Measurements from ENCODE around the gene RPE. TPM values are rescaled to one million over a fixed set of nuclear protein-coding genes. Genes with fewer than 3 reads are reported as not detected.

The RPE gene
- total RNA-seq, 2 donors from 2014 or later, result 44.1 to 60.1 TPM

DNA sequence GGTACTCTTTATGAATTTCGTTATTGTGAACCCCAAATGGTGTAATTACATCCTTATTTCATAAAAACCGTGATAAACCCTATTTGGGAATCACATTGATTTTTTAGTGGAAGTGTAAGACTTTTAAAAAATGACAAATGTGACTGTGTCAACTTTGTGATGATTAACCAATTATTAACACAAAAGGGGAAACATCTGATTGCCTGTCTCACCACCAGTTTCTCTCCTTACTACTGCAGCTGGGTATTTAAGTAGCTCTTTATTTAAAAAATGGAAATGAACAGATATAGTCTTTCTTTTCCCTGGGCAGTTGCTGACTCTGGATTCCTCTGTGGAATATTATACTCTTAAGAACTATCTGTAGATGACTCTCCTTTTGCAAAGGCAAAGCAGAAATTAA, 11.6 kb upstream of the RPE start:
- no peaks in the 10 kb centered on the region for H3K4me1 ChIP-seq (replicated peaks)
- no peak for TF ChIP-seq POLR2A (IDR thresholded peaks at IDR 0.05)
- TF ChIP-seq, protein P1, sequence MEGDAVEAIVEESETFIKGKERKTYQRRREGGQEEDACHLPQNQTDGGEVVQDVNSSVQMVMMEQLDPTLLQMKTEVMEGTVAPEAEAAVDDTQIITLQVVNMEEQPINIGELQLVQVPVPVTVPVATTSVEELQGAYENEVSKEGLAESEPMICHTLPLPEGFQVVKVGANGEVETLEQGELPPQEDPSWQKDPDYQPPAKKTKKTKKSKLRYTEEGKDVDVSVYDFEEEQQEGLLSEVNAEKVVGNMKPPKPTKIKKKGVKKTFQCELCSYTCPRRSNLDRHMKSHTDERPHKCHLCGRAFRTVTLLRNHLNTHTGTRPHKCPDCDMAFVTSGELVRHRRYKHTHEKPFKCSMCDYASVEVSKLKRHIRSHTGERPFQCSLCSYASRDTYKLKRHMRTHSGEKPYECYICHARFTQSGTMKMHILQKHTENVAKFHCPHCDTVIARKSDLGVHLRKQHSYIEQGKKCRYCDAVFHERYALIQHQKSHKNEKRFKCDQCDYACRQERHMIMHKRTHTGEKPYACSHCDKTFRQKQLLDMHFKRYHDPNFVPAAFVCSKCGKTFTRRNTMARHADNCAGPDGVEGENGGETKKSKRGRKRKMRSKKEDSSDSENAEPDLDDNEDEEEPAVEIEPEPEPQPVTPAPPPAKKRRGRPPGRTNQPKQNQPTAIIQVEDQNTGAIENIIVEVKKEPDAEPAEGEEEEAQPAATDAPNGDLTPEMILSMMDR (IDR thresholded peaks at IDR 0.05), result no peak
- no peak for TF ChIP-seq POLR2AphosphoS5 (IDR thresholded peaks at IDR 0.05)
- H3K36me3 ChIP-seq, result no peaks in the 10 kb centered on the region
- no peaks in the 10 kb centered on the region for H3K9me3 ChIP-seq
- WGBS, result 84% methylated on average over 2 of the region's 2 CpGs
- no peak overlapping the region for H3K27ac ChIP-seq
- no peak for DNase-seq (ENCODE audit: low spot score)
- H3K27me3 ChIP-seq (replicated peaks; ENCODE audit: insufficient read depth), result no peaks in the 10 kb centered on the region
- H3K4me3 ChIP-seq, result no peak overlapping the region
- intact Hi-C loops (cut with DNase I), result no loop called here

DNA sequence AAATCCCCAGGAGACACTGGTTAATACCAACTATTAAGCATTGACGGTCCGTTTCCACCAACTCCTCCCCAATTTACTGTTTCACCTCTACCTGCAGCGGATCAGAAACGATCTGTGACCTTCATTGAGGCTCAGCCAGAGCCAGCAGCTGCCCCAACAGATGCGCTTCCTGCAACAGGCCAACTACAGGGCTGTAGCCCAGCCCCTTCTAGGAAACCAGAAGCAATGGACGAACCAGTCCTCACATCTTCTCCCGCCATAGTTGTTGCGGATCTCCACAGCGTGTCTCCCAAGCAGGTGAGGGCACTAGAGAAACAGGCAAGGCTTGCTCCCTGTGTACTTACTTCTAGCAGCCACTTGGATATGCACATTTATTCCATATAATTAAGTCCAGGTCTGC, 8.5 kb upstream of the RPE start:
- no peak for DNase-seq (ENCODE audit: low spot score)
- no peak overlapping the region for H3K27ac ChIP-seq
- 95% methylated on average over 9 of the region's 9 CpGs for WGBS
- H3K27me3 ChIP-seq (replicated peaks; ENCODE audit: insufficient read depth), result no peaks in the 10 kb centered on the region
- no peak overlapping the region for H3K4me3 ChIP-seq
- intact Hi-C loops (cut with DNase I), result no loop called here
- H3K36me3 ChIP-seq, result no peaks in the 10 kb centered on the region
- no peaks in the 10 kb centered on the region for H3K9me3 ChIP-seq
- no peaks in the 10 kb centered on the region for H3K4me1 ChIP-seq (replicated peaks)
- TF ChIP-seq POLR2AphosphoS5 (IDR thresholded peaks at IDR 0.05) (no peak), POLR2A (IDR thresholded peaks at IDR 0.05) (no peak)
- TF ChIP-seq, protein P1 (IDR thresholded peaks at IDR 0.05), result no peak

DNA sequence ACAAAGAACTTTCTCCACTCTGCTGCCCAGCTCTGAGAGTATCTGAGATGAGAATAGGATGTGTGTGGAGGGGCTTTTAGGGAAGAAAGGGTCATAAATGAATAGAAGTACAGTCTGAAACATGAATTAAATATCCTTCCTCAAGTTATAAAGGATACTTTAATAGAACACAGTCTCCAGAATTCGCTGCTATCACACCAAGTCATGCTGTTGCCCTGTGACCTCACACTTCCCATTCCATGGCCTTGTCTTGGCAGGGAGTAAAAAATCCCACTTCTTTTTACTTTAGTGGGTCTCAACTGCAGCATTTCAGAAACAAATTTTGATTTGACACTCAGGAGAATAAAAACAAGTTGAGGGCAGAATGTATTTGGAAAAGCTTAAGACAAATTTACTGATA, 3.8 kb upstream of the RPE start:
- Histone ChIP-seq H3K36me3 (no peaks in the 10 kb centered on the region), H3K9me3 (no peaks in the 10 kb centered on the region), H3K4me1 (replicated peaks) (no peaks in the 10 kb centered on the region), H3K27me3 (replicated peaks; ENCODE audit: insufficient read depth) (no peaks in the 10 kb centered on the region), H3K4me3 (no peak overlapping the region), H3K27ac (no peak overlapping the region)
- intact Hi-C loops (cut with DNase I), result no loop called here
- 53% methylated on average over 1 of the region's 1 CpG for WGBS
- DNase-seq (ENCODE audit: low spot score), result no peak
- no peak for TF ChIP-seq POLR2A (IDR thresholded peaks at IDR 0.05)
- TF ChIP-seq POLR2AphosphoS5 (IDR thresholded peaks at IDR 0.05), result no peak
- TF ChIP-seq, protein P1 (IDR thresholded peaks at IDR 0.05), result no peak

DNA sequence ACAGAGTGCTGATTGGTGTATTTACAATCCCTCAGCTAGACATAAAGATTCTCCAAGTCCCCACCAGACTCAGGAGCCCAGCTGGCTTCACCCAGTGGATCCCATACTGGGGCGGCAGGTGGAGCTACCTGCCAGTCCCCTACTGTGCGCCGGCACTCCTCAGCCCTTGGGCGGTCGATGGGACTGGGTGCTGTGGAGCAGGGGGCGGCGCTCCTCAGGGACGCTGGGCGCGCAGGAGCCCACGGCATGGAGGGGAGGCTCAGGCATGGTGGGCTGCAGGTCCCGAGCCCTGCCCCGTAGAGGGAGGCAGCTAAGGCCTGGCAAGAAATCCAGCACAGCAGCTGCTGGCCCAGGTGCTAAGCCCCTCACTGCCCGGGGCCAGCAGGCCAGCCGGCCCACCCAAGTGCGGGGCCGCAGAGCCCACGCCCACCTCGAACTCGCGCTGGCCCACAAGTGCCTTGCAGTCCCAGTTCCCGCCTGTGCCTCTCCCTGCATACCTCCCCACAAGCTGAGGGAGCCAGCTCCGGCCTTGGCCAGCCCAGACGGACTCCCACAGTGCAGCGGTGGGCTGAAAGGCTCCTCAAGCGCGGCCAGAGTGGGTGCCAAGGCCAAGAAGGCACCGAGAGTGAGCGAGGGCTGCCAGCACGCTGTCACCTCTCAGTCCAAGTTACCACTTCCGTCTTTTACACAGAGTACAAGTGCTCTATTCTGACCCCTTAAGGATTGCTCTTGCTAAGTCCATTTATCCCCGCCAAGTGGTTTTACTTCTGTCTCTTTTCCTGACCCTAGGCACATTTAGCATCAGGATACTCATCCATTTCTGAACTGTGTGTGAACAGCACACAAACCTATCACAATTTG, 1.7 kb upstream of the RPE start:
- 96% methylated on average over 20 of the region's 32 CpGs for WGBS

More for the DNA sequence above, 1.7 kb upstream of the RPE start:
- Histone ChIP-seq H3K36me3 (no peaks in the 10 kb centered on the region), H3K4me1 (replicated peaks) (no peaks in the 10 kb centered on the region), H3K4me3 (no peak overlapping the region), H3K27ac (no peak overlapping the region), H3K9me3 (no peaks in the 10 kb centered on the region), H3K27me3 (replicated peaks; ENCODE audit: insufficient read depth) (no peaks in the 10 kb centered on the region)
- intact Hi-C loops (cut with DNase I), result loop anchor here (5.0 kb wide), 1 partner anchor 172 kb away; the partner anchor contains the start of gene KANSL1L
- no peak for DNase-seq (ENCODE audit: low spot score)
- TF ChIP-seq, protein P1 (IDR thresholded peaks at IDR 0.05), result no peak
- TF ChIP-seq POLR2AphosphoS5 (IDR thresholded peaks at IDR 0.05) (no peak), POLR2A (IDR thresholded peaks at IDR 0.05) (no peak)

Measured in prostate gland (tissue), 2 donors.